GM21367 (cell line): ENCODE results near the gene LSS.
"Not testable (repeated sequence)": the region's sequence is repeated elsewhere in the genome, so short reads cannot be mapped to it uniquely, and the experiment has no call there.

ENCODE experiments used
- ATAC-seq: cut with Tn5 transposase; IDR thresholded peaks from one replicate; pipeline ENCODE4 v1.9.1; 2021; ENCODE audit not compliant: unreplicated experiment

Gene LSS

DNA sequence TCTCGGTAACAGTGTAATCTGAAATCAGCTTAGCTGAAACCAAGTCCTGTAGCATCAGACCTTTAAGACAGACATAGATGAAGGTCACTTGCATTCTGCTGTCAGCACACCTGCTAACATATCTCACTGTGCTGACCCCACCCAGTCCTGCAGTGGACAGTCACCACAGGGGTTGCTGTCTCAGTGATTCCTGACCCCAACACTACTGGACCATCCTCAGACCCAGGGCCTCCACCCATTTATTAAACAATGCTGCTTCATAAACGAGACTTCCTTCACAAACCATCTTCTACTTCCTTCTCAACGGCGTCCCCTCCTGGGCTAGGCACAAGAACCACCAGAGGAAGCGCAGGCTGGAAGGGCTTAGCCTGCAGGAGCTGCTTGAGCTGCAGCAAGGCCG lies 17.8 kb upstream of the LSS start:
- ATAC-seq, result no peak

- ATAC-seq, result no peak
These were observed 16.8 kb upstream of the LSS start for GRCh38 chr21:46245213-46245915.

DNA sequence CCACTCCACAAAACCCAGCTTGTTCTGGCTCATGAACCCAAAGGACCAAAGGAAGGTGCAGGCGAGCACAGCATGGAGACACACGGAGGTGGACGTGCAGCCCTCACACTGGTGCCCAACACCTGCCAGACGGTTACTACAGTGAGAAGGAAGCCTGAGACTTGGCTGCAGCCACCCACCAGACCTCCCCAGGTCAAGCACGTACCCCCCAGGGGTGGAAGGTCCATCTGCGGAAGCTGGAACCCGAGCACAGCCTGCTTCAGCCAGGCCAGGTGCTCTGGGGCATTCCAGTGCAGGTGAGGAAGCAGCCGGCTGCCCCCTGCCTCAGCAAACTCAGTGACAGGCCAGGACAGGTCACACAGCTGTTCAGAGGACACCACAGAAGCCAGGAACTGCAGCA lies 16.0 kb upstream of the LSS start:
- ATAC-seq, result no peak

- no peak for ATAC-seq
These were observed 15.4 kb upstream of the LSS start for GRCh38 chr21:46243960-46244361.

- ATAC-seq, result no peak
These were observed 14.8 kb upstream of the LSS start for GRCh38 chr21:46243325-46243724.

- ATAC-seq, result not testable (repeated sequence)
These were observed 13.0 kb upstream of the LSS start for GRCh38 chr21:46241577-46241976.

DNA sequence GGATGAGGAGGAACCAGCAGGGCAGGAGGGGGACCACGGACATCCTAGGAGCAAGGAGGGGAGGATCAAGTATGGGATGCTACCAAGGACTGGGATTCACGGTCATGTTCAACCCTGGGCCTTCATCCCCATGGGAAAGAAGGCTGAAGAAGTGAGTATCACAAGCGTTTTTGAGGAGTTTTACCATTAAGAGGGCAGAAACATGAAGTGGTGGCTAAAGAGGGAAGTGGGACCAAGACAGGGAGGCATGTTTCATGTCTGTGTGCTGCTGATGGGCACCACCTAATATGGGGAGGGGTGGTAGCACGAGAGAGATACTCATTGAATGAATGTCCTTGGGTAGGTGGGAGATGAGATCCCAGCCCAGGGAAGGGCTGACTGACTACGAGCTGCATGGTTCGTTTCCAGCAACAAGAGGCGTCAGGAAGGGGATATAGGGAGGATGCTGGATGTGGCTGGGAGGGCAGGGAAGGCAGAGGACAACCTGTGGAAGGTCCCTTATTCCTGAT lies 11.3 kb upstream of the LSS start:
- no peak for ATAC-seq

GRCh38 chr21:46237474-46237873 lies 8.9 kb upstream of the LSS start:
- ATAC-seq, result no peak

DNA sequence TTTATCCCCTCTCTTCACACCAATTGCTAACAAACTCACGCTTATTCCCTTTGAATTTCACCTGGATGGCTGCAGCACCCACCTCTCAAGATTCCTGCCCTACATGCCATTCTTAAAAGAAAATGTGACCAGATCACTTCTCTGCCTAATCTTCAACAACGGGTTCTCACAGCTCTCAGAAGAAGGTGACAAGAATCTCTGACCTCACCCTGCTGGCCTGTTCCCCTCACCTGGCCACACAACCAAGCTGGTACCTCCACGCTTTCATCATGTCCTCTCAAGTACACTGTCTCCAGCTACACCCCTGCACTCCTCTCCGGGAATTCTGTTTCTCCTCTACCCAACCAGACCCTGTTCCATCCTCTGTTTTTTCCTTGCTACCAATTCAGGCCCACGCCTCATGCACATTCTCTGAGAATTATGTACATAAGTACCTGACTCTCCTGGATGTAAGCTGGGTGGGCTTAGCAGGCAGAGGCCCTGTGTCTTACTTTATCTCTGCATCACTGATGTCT lies 5.9 kb upstream of the LSS start:
- no peak for ATAC-seq

GRCh38 chr21:46229923-46230260 lies 1.3 kb upstream of the LSS start:
- no peak for ATAC-seq

GRCh38 chr21:46229133-46229922 lies 754 bp upstream of the LSS start:
- ATAC-seq, result no peak

- ATAC-seq, result no peak
These were observed 696 bp downstream of the LSS start for GRCh38 chr21:46227811-46228344.

DNA sequence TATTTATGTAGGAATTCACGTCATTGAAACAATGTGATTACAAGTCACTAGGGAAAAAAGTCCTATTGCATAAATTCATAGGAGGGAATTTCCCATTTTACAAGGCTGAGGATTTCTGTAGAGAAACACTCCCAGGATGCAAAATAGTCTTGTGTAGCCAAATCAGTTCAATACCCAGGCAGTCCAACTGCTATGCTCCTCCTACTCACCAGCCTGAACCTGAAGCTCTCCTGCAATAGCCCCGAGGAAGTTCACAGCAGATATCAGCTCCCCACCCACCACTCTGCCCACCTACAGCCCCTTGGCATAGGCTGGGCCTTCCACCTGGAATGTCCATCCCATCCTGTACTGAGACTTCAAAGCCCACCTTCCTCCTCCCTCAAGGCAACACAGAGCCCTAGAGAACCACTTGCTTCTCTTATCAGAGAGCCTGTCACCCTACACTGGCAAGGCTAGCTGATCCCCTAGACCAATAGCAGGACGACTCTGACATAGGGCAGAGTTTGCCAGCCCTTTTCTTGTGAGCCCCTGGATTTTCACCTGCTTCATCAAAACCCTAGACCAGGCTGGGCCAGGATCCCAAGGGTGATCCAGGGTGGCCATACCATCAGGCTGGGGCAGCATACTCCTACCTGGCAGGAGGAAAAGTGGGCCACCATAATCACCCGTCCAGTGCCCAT lies 1.5 kb downstream of the LSS start:
- no peak for ATAC-seq

DNA sequence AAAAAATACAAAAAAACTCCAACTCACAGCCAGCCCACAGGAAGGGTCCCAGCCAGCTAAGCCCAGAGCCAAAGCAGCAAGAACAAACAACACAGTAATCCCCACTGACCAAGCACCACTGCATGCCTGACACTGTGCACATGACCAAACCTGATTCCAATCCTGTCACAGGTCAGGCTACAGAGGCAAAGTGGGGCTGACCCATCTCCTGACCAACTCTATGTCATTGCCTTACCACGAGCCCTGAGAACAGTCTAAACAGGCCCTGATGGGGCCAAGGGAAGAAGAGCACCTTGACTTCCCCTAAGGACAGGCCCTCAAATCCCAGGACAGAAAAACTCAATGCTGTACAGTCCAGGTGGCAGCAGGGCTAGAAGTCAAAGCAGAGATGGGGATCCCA lies 2.4 kb downstream of the LSS start:
- no peak for ATAC-seq

- not testable (repeated sequence) for ATAC-seq
These were observed 4.9 kb downstream of the LSS start for GRCh38 chr21:46223661-46224060.

- ATAC-seq, result no peak
These were observed 5.4 kb downstream of the LSS start for GRCh38 chr21:46223217-46223616.

DNA sequence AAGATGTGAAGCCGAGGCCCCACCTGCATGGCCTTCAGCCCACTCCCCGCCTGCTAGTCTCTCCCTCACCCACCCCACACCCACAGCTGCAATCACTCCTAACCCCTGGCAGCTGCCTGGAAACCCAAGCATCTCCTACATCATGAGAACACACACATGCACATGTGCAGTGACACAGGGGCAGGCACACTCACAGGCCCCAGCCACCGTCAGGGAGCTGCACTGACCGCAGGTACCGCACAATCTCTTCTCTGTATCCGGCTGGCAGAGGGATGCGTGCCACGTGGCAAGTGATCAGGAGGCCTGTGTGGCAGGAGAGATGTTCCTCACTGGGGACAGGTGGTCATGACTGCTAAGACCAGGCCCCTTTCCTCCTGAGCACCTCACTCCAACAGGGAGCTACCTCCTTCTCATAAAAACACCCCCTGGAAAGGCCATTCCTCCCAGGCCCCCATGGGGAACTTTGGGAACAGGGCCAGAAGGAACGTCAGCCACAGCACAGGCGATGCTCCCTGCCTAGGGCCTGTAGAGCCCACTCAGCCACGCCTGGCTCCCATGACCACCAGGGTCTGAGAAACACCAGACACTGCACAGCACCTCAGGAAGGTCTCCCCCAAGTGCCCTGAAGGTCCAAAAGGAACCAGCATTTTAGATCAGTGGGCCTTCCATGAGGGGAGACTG lies 6.0 kb downstream of the LSS start:
- ATAC-seq, result no peak

DNA sequence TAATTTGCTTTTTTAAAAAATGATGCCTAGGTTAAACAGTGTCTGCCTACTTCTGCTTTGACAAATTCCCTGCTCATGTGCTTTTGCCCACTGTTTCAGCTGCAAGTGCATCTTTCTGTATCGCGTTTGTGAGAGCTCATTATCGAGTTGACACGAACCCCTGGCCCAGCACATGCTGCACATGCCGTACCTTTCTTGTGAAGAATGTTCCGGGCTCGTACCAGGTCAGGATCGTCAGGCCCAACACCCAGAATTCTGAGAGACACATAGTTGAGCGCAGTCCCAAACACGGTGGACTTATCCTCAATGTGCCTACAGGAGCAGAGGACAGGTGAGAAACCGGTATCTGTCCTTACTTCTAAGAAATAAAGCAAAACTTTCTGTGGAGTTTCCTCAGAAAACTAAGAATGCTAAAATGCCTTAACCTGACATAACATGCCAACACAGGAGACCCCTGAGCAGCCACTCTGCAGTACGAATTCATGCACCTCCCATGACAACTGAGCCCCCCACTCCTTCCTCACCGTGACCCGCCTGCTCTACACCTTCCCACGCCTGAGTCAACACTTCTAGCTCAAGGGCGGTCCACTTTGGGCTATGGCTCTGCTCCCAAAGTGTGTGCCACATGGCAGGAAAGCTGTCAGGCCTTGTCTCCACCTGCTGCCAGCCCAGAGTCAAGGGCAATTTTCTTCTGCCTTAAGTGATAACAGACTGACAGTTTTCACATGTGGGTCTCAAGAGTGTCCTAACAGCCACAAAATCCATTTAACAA lies 6.7 kb downstream of the LSS start:
- ATAC-seq, result no peak

- ATAC-seq, result no peak
These were observed 7.7 kb downstream of the LSS start for GRCh38 chr21:46220847-46221246.

DNA sequence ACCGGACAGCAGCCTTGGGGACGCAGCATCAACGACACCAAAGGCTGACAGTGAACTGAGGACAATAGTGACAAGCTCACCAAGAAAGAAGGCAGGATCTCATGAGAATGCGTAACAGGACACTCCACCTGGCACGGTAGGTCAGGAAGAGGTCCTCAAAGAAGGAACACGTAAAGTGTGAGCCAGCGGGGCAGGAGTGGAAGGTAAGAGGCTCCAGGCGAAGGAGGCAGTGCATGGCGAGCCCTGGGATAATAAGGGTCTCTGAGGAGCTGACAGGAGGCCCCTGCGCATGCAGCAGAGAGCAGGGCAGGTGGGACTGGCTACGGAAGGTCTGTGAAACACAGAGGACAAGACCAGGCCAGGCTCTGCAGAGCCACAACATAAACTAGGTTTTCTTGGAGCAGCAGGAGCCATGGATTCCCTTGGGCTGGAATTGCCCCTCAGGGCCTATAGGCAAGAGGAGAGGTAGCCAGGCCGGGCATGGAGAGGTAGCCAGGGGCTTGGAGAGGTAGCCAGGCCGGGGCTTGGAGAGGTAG lies 8.2 kb downstream of the LSS start:
- ATAC-seq, result no peak
